Measurements from ENCODE around the gene PCDH9. TPM values are rescaled to one million over a fixed set of nuclear protein-coding genes. Genes with fewer than 3 reads are reported as not detected.

PCDH9 gene
- total RNA-seq, 6 experiments from 2014 or later: 1.6 to 3.9 (median 3.1) TPM

GRCh38 chr13:67033170-67033569 is 197.0 kb downstream of the PCDH9 start:
- ATAC-seq: no peak
- TF ChIP-seq POLR2A (IDR thresholded peaks at IDR 0.05) (no peak), CTCF (IDR thresholded peaks at IDR 0.05) (no peak)
- H3K4me1 ChIP-seq: no peaks in the 10 kb centered on the region
- no peaks in the 10 kb centered on the region for H3K36me3 ChIP-seq
- intact Hi-C loops (cut with DNase I): no loop called here
- no peak overlapping the region for H3K4me3 ChIP-seq
- H3K27me3 ChIP-seq: no peaks in the 10 kb centered on the region
- WGBS (ENCODE audit: insufficient coverage, low coverage, low lambda C conversion rate, missing lambda C conversion rate): 88% methylated on average over 1 of the region's 1 CpG
- DNase-seq: no peak
- no peak overlapping the region for H3K27ac ChIP-seq
- H3K9me3 ChIP-seq: no peaks in the 10 kb centered on the region

- DNase-seq (no peak), ATAC-seq (no peak)
- WGBS (ENCODE audit: insufficient coverage, low coverage, low lambda C conversion rate, missing lambda C conversion rate): 35% methylated on average over 4 of the region's 4 CpGs
Observed at GRCh38 chr13:67023130-67023876, 206.8 kb downstream of the PCDH9 start.

GRCh38 chr13:67018775-67019174 is 211.4 kb downstream of the PCDH9 start:
- TF ChIP-seq POLR2A (IDR thresholded peaks at IDR 0.05) (no peak), CTCF (IDR thresholded peaks at IDR 0.05) (no peak)
- intact Hi-C loops (cut with DNase I): no loop called here
- H3K27ac ChIP-seq: no peak overlapping the region
- WGBS (ENCODE audit: insufficient coverage, low coverage, low lambda C conversion rate, missing lambda C conversion rate): 76% methylated on average over 3 of the region's 3 CpGs
- no peaks in the 10 kb centered on the region for H3K27me3 ChIP-seq
- H3K4me1 ChIP-seq: no peaks in the 10 kb centered on the region
- ATAC-seq (no peak), DNase-seq (no peak)
- H3K4me3 ChIP-seq: no peak overlapping the region
- no peaks in the 10 kb centered on the region for H3K9me3 ChIP-seq
- H3K36me3 ChIP-seq: no peaks in the 10 kb centered on the region

More at GRCh38 chr13:67023130-67023876, 206.8 kb downstream of the PCDH9 start:
- no peak overlapping the region for H3K4me3 ChIP-seq
- intact Hi-C loops (cut with DNase I): no loop called here
- H3K36me3 ChIP-seq: no peaks in the 10 kb centered on the region
- H3K27me3 ChIP-seq: no peaks in the 10 kb centered on the region
- no peak for TF ChIP-seq CTCF (IDR thresholded peaks at IDR 0.05)
- TF ChIP-seq POLR2A (IDR thresholded peaks at IDR 0.05): no peak
- H3K27ac ChIP-seq: no peak overlapping the region
- H3K9me3 ChIP-seq: no peaks in the 10 kb centered on the region
- no peaks in the 10 kb centered on the region for H3K4me1 ChIP-seq

GRCh38 chr13:67017276-67017675 is 212.9 kb downstream of the PCDH9 start:
- no peaks in the 10 kb centered on the region for H3K4me1 ChIP-seq
- WGBS (ENCODE audit: insufficient coverage, low coverage, low lambda C conversion rate, missing lambda C conversion rate): 80% methylated on average over 2 of the region's 2 CpGs
- H3K27ac ChIP-seq: no peak overlapping the region
- H3K27me3 ChIP-seq: no peaks in the 10 kb centered on the region
- no peaks in the 10 kb centered on the region for H3K36me3 ChIP-seq
- no peak for DNase-seq
- H3K9me3 ChIP-seq: no peaks in the 10 kb centered on the region
- TF ChIP-seq POLR2A (IDR thresholded peaks at IDR 0.05) (no peak), CTCF (IDR thresholded peaks at IDR 0.05) (no peak)
- ATAC-seq: no peak
- intact Hi-C loops (cut with DNase I): no loop called here
- H3K4me3 ChIP-seq: no peak overlapping the region

Measured in right lobe of liver (tissue), 6 donors.